Activated CD4-positive, alpha-beta T cell treated with anti-CD3 and anti-CD28 coated beads for 4 hours (primary cell): ENCODE measurements around the gene UPK3BL2.
A peak's percentile ranks its signal among the peaks of the same experiment; 100 is the strongest.
"Not testable (repeated sequence)": the region's sequence is repeated elsewhere in the genome, so short reads cannot be mapped to it uniquely, and the experiment has no call there.

ENCODE experiments used
- DNase-seq, 2 donors: peaks; one replicate each; pipeline ENCODE4 v3.0.0-alpha.2; 2020

The UPK3BL2 gene

GRCh38 chr7:102543596-102543995 lies at the start of gene UPK3BL2:
Gene UPK3BL2, minus strand, starts transcription at chr7:102543696. Its CDS starts 60 bp downstream, at chr7:102543636.
- DNase-seq = not testable (repeated sequence)

- DNase-seq = peak; percentile 23 to 28
Measured at GRCh38 chr7:102592477-102593019, 49.1 kb upstream of the UPK3BL2 start.

- DNase-seq = not testable (repeated sequence)
Measured at GRCh38 chr7:102589857-102590256, 46.4 kb upstream of the UPK3BL2 start.

GRCh38 chr7:102583495-102583894 lies 40.0 kb upstream of the UPK3BL2 start:
- DNase-seq = not testable (repeated sequence)

- DNase-seq = not testable (repeated sequence)
Measured at GRCh38 chr7:102581722-102582121, 38.2 kb upstream of the UPK3BL2 start.

- DNase-seq = peak in 1 of 2 donors; percentile 5
Measured at GRCh38 chr7:102578486-102578885, 35.0 kb upstream of the UPK3BL2 start.

GRCh38 chr7:102577315-102578240 lies 34.1 kb upstream of the UPK3BL2 start:
- DNase-seq = not testable (repeated sequence)

GRCh38 chr7:102576363-102576762 lies 32.9 kb upstream of the UPK3BL2 start:
- DNase-seq = not testable (repeated sequence)

- DNase-seq = not testable (repeated sequence)
Measured at GRCh38 chr7:102574607-102575006, 31.1 kb upstream of the UPK3BL2 start.

GRCh38 chr7:102572261-102573239 lies 29.1 kb upstream of the UPK3BL2 start, which contains the start of gene POLR2J3:
Gene POLR2J3, minus strand, starts transcription at chr7:102572583. Its CDS starts 62 bp downstream, at chr7:102572521.
- peak; percentile 96 for DNase-seq

- not testable (repeated sequence) for DNase-seq
Measured at GRCh38 chr7:102568620-102569019, 25.1 kb upstream of the UPK3BL2 start.

- DNase-seq = not testable (repeated sequence)
Measured at GRCh38 chr7:102550808-102551422, 7.4 kb upstream of the UPK3BL2 start, which contains the start of gene SPDYE2. Gene SPDYE2, plus strand, starts transcription at chr7:102551226. Its CDS starts 2,030 bp downstream, at chr7:102553256.

GRCh38 chr7:102546353-102546752 lies 2.9 kb upstream of the UPK3BL2 start:
- not testable (repeated sequence) for DNase-seq

GRCh38 chr7:102545288-102545687 lies 1.8 kb upstream of the UPK3BL2 start:
- not testable (repeated sequence) for DNase-seq

- not testable (repeated sequence) for DNase-seq
Measured at GRCh38 chr7:102544372-102544771, 876 bp upstream of the UPK3BL2 start.

- DNase-seq = not testable (repeated sequence)
Measured at GRCh38 chr7:102542771-102543170, 725 bp downstream of the UPK3BL2 start.

- DNase-seq = not testable (repeated sequence)
Measured at GRCh38 chr7:102542083-102542482, 1.4 kb downstream of the UPK3BL2 start.

- DNase-seq = not testable (repeated sequence)
Measured at GRCh38 chr7:102540604-102541003, 2.9 kb downstream of the UPK3BL2 start.

GRCh38 chr7:102535062-102535615 lies 8.4 kb downstream of the UPK3BL2 start:
- not testable (repeated sequence) for DNase-seq

GRCh38 chr7:102532127-102532526 lies 11.4 kb downstream of the UPK3BL2 start:
- DNase-seq = not testable (repeated sequence)

- not testable (repeated sequence) for DNase-seq
Measured at GRCh38 chr7:102531583-102531982, 11.9 kb downstream of the UPK3BL2 start.
